NCI-H1930 (cell line): ENCODE results near the gene LEPR.

Experiments
- DNase-seq, 2 experiments: peaks; one replicate each; lab custom pipeline; 2025; lab: John Stamatoyannopoulos, UW

LEPR gene

GRCh38 chr1:65412256-65412983 lies 8.0 kb upstream of the LEPR start:
- DNase-seq: no peak

DNA sequence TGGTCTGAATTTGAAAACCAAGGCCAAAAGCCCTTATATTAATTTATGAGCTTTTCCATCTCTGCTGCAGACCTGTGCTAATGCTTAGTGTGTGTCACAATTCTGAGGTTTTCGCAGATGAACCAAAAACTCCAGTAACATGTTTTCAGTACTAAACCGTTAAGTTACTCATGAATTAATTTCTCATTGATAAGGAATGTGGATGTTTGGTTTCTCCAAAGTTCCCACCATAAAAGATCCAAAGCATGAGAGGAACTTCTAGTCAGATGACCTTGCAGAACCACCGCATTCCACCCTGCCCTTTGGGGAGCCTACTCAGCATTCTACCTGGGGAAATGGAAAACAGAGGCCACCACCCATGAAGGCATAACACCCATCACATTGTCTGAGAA lies 7.5 kb upstream of the LEPR start:
- DNase-seq: no peak

GRCh38 chr1:65414538-65414937 lies 5.9 kb upstream of the LEPR start:
- DNase-seq: no peak

- DNase-seq: no peak
These were observed 3.7 kb upstream of the LEPR start for GRCh38 chr1:65416767-65417166.

DNA sequence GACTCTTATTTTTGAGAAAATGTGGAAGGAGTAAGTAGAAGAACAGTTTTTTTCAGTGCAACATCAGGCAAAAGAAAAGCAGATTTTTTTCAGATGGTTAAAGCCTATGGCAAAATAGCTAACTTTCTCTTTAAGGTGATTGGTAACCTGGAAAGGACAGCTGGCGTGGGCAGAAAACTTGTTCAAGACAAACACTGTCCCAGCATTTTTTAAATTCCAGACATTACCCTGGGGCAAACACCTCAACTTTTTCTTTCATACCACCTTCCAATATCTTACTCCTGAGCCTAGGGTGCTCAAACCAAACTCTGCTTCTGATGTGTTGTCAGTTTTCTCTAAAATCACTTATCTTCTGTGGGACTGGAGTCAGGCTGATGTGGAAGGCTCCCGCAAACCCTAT lies 2.7 kb upstream of the LEPR start:
- DNase-seq: no peak

GRCh38 chr1:65418522-65419185 lies 1.8 kb upstream of the LEPR start:
- no peak for DNase-seq

DNA sequence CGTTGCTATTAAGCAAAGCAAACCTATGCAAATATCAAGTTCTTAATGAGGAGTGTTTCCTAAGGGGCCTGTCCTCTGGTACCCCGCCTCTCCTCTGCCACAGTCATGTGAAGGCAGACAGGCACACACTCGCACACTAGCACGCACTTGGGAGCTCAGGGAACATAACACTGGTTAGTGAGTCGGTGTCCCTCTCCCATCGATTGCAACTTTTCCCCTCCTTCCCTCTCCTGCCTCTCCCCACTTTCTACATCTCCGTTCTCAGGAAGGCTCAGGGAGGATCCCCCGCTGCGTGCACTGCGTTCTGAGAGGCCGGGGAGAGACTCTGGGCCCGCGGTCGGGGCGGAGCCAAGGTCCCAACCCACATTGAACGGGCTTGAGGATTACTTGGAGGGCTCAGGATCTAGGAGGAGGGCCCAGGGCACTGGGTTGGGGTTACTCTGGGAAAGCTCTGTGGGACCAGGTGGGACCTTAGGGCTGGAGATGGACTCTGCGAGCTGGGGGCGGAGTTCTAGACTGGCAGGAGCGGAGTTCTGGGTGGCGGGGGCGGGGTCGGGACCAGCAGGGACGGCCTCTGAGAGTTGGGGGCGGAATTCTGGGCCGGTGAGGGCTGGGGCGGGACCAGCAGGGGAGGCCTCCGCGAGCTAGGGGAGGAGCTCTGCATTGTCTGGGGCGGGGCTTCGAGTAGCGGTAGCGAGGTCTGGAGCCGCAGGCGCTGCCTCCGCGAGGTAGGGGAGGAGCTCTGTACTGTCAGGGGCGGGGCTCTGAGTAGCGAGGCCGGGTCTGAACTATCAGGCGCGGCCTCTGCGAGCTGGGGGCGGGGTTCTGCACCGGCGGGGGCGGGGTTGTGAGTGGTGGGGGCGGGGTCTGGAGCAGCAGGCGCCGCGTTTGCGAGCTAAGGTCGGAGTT lies 533 bp upstream of the LEPR start:
- DNase-seq: peak; percentile 91 to 92

DNA sequence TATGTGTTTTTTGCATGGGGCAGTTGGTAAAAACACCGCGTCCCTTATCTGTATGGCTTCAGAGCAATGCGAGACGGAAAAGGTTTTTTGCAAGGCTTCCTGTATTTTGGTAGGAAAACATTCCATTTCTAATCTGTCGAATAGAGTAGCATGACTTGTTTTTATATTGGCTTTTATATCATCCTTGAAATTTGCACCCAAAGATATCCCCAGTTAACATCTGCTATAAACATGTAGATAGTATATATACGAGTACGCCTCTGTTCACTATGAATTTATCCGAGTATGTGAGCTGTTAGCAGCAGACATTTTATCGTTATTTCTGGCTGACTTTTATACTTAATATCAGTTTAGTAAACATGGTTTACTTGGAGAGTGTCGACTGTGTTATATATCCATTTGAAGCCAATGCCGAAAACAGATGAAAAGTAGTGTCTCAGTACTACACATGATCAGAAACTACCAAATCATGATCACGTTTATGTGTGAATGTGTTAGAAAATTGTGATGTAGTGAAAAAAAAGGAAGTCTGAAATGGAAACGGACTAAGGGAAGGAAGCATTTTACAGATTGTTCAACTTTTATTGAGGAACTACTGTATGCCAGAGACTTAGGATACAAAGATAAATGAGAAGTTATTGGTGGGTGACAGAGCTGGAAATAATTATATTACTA lies 1.0 kb downstream of the LEPR start:
- no peak for DNase-seq

GRCh38 chr1:65422241-65423203 lies 2.1 kb downstream of the LEPR start:
- DNase-seq: no peak

GRCh38 chr1:65423884-65424572 lies 3.6 kb downstream of the LEPR start:
- DNase-seq: no peak

DNA sequence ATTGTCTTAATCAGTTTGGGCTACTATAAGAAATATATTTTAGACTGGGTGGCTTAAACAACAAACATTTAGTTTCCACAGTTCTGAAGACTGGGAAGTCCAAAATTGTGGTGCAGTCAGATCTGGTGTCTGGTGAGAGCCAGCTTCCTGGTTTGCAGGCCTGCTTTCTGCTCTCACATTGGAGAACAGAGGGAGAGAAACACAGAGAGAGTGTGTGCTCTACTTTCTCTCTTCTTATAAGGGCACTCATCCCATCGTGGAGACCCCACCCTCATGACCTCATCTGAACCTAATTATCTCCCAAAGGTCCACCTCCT lies 4.1 kb downstream of the LEPR start:
- no peak for DNase-seq

DNA sequence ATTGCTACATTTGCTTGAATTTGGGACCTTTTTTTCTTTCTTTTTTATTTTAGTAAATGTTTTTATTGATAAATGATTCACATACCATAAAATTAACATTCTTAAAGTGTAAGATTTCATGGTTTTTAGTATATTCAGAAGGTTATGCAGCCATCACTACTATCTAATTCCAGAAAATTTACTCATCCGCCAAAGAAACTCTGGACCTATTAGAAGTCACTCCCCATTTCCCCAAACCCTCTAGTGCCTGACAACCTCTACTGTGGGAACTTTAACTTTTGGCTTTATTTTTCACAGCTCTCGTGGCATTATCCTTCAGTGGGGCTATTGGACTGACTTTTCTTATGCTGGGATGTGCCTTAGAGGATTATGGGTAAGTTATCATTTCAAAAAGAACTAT lies 4.5 kb downstream of the LEPR start:
- no peak for DNase-seq

DNA sequence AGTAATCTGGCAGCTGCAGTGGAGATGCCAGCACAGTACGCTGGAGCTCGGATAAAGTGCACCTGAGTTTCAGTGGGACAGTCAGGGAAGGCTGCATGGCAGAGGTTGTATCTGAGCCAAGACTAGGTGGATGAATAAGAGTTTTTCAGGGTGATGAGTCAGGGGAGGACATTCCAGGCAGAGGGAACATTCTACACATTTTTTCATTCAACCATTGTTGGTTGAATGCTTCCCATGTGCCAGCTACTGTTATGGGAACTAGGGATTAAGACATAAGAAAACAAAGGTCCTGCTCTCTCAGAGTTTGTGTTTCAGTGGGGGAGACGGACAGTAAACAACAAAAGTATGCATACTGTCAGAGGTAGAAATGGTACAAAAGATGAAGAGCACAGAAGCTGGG lies 5.2 kb downstream of the LEPR start:
- no peak for DNase-seq

DNA sequence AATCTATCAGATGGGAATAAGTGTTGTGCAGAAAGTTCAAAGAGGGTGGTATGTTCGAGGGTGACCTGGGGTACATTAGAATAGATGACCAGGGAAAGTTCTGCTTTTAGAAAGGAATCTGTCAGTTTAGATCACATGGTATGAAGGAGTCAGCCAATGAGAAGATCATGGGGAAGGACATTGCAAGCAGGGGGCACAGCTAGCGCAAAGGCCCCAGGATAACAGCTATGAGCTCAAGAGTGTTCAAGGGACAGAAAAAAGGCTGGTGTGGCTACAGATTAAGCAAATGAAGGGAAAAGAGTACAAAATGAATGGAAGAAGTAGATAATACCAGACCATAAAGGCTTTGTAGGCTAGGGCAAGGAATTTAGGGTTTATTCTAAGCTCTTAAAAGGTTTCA lies 8.6 kb downstream of the LEPR start:
- no peak for DNase-seq

DNA sequence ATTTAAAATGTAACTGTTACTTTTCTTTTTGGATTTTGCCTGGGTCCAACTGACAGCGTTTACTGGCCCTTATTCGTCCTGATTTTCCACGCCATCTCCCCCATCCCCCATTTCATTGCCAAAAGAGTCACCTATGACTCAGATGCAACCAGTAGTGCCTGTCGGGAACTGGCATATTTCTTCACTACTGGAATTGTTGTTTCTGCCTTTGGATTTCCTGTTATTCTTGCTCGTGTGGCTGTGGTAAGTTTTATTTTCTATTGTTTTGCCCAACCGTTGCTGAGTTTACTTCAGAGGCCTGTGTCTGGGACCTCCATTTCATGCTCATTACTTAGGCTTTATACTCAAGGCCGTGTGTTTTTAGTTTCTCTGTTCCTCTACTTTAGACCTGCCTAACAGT lies 9.3 kb downstream of the LEPR start:
- DNase-seq: no peak

DNA sequence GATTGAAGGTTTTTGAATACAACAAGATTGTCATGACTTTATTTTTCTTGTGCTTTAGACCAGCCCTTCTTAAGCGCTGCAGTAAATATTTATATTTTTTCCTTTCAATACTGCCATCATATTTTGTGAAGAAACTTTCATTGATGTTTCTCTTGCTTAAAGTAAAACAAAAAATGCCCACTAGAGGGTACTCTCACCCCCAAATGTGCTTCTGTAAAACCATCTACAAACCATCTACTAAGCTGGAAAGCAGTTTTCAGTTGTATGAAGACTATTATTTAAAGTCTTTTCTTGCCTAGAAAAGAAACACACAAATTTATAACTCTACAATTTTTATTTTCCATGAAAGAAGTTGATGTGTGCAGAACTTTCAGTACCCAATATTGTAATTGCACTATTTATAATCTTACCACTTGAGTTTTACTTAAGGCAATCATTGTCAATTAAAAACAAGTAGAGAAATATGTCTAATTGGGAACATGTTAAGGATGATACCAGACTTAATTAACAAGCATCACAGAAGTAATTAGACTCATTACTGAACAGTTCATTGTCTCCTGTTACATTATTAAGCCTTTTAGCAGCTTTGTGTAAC lies 10.7 kb downstream of the LEPR start:
- DNase-seq: peak in 1 of 2 experiments; percentile 33

DNA sequence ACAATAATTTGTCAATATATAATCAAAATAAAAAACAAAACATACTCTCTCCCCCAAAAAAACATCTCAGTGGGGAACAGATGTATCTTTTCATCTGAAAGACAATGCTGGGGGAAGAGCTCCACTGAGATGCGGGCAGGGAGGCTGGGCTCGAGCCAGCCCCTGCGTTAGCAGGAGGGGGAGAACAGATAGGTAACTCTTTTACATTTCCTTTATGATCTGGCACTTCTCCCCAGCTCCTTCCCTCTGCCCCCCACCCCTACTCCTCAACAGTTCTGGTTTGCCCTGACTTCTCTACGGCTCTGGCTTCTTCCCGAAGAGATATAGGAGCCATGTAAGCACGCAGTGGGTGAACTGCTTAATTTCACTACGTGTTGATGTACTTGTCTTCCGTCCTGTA lies 12.4 kb downstream of the LEPR start:
- DNase-seq: no peak

DNA sequence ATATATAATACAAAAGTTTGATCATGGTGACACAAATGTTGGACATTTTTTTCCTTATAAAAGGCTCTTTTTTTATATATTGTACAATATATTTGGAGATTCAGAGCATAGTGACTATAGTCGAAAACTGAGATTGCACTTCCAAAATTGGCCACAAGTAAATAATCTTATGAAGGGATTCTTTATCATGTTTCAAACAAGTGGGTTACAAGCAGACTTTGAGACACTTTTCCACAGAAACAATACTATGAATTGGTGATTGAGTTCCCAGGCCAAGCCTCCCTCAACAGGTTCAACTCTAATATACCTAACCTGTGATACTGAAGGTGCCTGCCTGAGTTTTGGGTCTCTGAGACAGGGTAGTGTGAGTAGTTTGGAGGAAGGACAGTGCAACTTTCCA lies 13.8 kb downstream of the LEPR start:
- no peak for DNase-seq

- DNase-seq: no peak
These were observed 14.3 kb downstream of the LEPR start for GRCh38 chr1:65434760-65435159.

- no peak for DNase-seq
These were observed 15.5 kb downstream of the LEPR start for GRCh38 chr1:65435987-65436386.
